Limb (tissue), 2 donors: ENCODE results near the gene BRD1.

Experiments used
- DNase-seq, 2 donors: peaks; one replicate each; pipeline ENCODE4 v3.0.0-alpha.2; 2016; ENCODE audit errors: extremely low spot score in 2 of 2

Gene BRD1

GRCh38 chr22:49827853-49828598 is at the start of gene BRD1:
Gene BRD1, minus strand, starts transcription at chr22:49827873. Its CDS starts 3,556 bp downstream, at chr22:49824317.
- DNase-seq: peak; percentile 55 to 77

GRCh38 chr22:49873228-49873940 is 45.7 kb upstream of the BRD1 start:
- no peak for DNase-seq

- no peak for DNase-seq
Measured at GRCh38 chr22:49872347-49872746, 44.7 kb upstream of the BRD1 start.

- DNase-seq: no peak
Measured at GRCh38 chr22:49871482-49871881, 43.8 kb upstream of the BRD1 start.

GRCh38 chr22:49869845-49870712 is 42.4 kb upstream of the BRD1 start:
- DNase-seq: no peak

GRCh38 chr22:49869086-49869830 is 41.6 kb upstream of the BRD1 start:
- DNase-seq: no peak

GRCh38 chr22:49867303-49868265 is 39.9 kb upstream of the BRD1 start:
- no peak for DNase-seq

GRCh38 chr22:49866646-49867045 is 39.0 kb upstream of the BRD1 start:
- DNase-seq: no peak

GRCh38 chr22:49866134-49866533 is 38.5 kb upstream of the BRD1 start:
- no peak for DNase-seq

GRCh38 chr22:49865156-49865555 is 37.5 kb upstream of the BRD1 start:
- no peak for DNase-seq

- DNase-seq: no peak
Measured at GRCh38 chr22:49863931-49864330, 36.3 kb upstream of the BRD1 start.

- DNase-seq: no peak
Measured at GRCh38 chr22:49862496-49862776, 34.8 kb upstream of the BRD1 start.

GRCh38 chr22:49861642-49862495 is 34.2 kb upstream of the BRD1 start:
- no peak for DNase-seq

GRCh38 chr22:49858827-49859226 is 31.2 kb upstream of the BRD1 start:
- no peak for DNase-seq

GRCh38 chr22:49856766-49857618 is 29.3 kb upstream of the BRD1 start:
- DNase-seq: no peak

- no peak for DNase-seq
Measured at GRCh38 chr22:49856343-49856742, 28.7 kb upstream of the BRD1 start.

- no peak for DNase-seq
Measured at GRCh38 chr22:49855251-49855911, 27.7 kb upstream of the BRD1 start.
